ENCODE measurements around the gene AZU1.
"Not testable (repeated sequence)": the region's sequence is repeated elsewhere in the genome, so short reads cannot be mapped to it uniquely, and the experiment has no call there.

The AZU1 gene

GRCh38 chr19:875265-875879 lies 47.7 kb downstream of the AZU1 start:
- DNase-seq = no peak

GRCh38 chr19:876089-876488 lies 48.5 kb downstream of the AZU1 start:
- DNase-seq = no peak

DNA sequence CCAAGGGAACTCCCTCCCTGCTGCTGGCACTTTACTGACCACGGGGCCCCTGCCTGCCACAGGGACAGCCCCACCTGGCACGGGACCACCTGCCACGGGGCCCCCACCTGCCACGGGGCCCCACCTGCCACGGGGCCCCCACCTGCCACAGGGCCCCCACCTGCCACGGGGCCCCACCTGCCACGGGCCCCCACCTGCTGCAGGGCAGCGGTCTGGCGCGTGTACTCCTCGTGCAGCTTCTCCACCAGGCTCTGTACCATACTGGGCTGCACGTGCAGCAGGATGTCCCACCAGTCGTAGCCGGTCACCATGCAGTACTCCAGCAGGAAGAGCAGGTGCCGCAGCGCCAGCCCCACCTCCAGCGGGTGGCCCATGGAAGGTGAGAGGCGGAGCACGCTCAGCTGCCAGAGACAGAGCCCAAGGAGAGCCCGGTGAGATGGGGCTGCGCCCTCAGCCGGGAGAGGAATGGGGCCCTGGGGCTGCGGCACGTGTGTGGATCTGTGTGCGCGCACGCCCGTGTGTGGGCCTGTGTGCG lies 49.2 kb downstream of the AZU1 start:
- DNase-seq = no peak

- DNase-seq = not testable (repeated sequence)
Measured at GRCh38 chr19:877992-878660, 50.5 kb downstream of the AZU1 start.

DNA sequence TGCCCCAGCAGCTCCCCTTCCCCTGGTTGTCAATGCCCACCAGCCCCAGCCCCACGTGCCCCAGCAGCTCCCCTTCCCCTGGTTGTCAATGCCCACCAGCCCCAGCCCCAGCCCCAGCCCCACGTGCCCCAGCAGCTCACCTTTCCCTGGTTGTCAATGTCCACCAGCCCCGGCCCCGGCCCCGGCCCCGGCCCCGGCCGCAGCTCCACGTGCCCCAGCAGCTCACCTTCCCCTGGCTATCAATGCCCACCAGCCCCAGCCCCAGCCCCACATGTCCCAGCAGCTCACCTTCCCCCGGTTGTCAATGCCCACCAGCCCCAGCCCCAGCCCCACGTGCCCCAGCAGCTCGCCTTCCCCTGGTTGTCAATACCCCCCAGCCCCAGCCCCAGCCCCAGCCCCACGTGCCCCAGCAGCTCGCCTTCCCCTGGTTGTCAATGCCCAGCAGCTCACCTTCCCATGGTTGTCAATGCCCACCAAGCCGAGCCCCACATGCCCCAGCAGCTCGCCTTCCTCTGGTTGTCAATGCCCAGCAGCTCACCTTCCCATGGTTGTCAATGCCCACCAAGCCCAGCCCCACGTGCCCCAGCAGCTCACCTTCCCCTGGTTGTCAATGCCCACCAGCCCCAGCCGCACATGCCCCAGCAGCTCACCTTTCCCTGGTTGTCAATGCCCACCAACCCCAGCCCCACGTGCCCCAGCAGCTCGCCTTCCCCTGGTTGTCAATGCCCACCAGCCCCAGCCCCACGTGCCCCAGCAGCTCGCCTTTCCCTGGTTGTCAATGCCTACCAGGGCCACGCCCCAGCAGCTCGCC lies 51.3 kb downstream of the AZU1 start:
- DNase-seq = not testable (repeated sequence)

DNA sequence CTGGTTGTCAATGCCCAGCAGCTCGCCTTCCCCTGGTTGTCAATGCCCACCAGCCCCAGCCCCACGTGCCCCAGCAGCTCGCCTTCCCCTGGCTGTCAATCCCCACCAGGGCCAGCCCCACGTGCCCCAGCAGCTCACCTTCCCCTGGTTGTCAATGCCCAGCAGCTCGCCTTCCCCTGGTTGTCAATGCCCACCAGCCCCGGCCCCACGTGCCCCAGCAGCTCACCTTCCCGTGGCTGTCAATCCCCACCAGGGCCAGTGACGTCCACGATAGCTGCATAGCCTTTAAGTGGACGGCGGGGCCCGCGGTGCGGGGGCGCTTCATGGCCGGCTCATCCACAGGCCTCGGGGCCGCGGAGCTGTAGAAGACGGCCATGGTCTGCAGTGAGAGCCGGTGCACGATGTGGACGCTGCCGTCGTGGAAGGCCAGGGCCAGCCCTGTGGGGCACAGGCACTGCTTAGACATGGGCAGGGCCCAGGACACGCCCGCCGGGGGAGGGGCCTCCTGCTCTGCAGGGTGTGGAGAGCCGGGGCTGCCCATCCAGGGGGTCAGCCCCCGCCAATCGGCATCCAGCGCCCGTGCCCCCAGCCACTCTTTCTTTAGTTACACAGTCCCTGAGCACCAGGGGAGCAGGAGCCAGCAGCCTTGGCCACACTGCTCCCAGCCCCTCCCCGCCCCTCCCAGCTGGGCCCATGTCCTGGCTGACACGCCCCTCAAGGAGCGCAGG lies 52.2 kb downstream of the AZU1 start:
- no peak for DNase-seq

Measured in NCI-H748 treated with DMSO at 0.1 percent for 48 hours (cell line).